Panc1 (cell line): Measurements from ENCODE around the gene PPIL1.

Experiments
- POLR2AphosphoS5 ChIP-seq: IDR thresholded peaks from 2 replicates; pipeline ENCODE4 v1.6.1; 2012; ENCODE audit warnings: mild to moderate bottlenecking, low read depth, low read length, moderate library complexity
- TF ChIP-seq, protein P1 (sequence below): fragments of 450-650 bp; IDR thresholded peaks from 2 replicates; pipeline ENCODE4 v1.5.1; 2017; ENCODE audit warnings: mild to moderate bottlenecking

DNA sequence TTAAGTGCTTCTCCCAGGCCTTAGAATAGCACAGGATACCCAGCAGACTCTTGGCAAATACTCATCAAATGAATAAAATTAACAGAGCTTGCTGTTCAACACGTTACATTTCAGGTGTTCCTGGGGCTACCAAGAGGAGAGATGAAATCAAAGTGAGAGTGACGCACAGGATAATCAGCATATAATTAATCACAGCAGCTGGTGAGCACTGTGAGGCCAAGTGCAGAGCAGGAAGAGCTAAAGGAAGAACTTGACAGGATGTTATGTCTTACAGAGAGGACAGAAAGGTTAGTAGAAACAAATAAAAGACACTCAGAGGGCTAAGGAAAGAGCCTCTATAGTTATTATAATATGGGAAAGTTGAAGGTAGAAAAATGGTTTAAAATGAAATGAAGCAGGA, 8.8 kb downstream of the PPIL1 start:
- TF ChIP-seq POLR2AphosphoS5: no peak
- TF ChIP-seq, protein P1, sequence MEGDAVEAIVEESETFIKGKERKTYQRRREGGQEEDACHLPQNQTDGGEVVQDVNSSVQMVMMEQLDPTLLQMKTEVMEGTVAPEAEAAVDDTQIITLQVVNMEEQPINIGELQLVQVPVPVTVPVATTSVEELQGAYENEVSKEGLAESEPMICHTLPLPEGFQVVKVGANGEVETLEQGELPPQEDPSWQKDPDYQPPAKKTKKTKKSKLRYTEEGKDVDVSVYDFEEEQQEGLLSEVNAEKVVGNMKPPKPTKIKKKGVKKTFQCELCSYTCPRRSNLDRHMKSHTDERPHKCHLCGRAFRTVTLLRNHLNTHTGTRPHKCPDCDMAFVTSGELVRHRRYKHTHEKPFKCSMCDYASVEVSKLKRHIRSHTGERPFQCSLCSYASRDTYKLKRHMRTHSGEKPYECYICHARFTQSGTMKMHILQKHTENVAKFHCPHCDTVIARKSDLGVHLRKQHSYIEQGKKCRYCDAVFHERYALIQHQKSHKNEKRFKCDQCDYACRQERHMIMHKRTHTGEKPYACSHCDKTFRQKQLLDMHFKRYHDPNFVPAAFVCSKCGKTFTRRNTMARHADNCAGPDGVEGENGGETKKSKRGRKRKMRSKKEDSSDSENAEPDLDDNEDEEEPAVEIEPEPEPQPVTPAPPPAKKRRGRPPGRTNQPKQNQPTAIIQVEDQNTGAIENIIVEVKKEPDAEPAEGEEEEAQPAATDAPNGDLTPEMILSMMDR: no peak
